HG03558 (cell line): ENCODE data around the gene SLC25A29.
"Not testable (repeated sequence)": the region's sequence is repeated elsewhere in the genome, so short reads cannot be mapped to it uniquely, and the experiment has no call there.

Source experiments
- ATAC-seq: cut with Tn5 transposase; IDR thresholded peaks from one replicate; pipeline ENCODE4 v1.9.1; 2021; ENCODE audit warnings: moderate number of reproducible peaks; ENCODE audit not compliant: unreplicated experiment; ENCODE audit errors: extremely low read depth

SLC25A29 gene

DNA sequence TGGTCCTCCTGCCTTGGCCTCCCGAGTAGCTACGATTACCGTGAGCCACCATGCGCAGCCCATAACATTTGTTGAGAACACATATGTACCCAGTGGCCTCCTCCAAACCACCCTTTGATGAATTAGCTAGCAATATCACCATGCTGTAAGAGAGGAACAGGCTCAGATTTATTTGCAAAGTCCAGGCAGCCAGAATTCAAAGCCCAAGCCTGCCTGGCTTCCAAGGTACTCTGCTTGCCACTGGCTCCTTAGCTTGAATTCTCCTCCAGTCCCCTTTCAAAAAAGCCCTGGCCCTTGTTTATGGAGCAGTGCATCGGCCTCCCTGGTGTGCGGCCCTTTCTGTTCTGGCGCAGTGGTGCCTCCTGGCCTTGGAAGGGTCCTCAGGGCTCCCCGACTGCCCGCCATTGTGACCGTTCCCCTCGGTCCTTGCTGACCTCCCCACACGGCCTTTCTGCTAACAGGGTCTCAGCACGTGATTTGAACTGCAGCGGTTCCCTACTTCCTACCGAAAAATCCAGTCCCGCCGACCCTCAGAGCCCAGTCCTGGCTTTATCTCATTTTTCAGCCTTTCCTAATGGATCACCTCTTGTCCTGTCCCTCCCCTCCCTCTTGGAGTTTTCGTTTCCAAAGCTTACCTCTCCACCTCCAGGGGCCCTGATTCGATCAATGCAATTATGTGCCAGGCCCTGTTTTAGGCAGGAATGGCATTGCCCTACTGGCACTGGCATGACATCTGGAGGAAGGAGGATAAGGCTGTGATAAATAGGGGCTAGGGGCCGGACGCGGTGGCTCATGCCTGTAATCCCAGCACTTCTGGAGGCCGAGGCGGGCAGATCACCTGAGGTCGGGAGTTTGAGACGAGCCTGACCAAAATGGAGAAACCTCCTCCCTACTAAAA, 22.0 kb downstream of the SLC25A29 start:
- no peak for ATAC-seq

GRCh38 chr14:100283436-100283835, 22.8 kb downstream of the SLC25A29 start:
- ATAC-seq = not testable (repeated sequence)

DNA sequence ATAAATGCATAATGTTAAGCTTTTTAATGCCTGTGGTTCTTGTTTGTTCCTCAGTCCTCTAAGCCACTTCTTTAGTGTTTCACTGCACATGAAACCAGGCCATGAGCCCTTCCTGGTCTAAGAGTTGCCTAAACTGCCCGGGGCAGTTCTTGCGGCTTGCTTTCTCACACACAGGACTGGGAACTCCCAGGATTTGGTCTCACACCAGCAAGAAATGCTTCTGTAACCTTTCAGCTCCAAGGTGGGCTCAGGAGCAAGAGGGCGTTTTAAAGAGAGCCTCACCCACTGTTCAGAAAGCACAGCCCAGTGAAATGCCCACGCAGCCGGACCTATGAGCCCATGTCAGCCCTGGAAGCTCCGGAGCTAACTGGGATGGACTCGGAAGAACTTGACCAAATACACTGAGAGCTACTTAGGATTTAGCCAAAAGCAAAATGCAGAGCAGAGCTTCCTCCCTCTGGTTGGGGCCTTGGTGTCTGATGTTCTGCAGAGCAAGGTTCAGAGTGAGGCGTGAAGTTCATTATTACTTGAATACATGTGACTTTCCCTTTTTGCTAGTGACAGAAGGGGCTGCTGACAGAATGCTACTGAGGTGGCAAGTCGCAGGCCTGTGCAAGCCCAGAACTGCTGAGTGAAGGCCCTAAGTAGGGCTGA, 23.4 kb downstream of the SLC25A29 start:
- no peak for ATAC-seq

- ATAC-seq = no peak
These were observed 24.2 kb downstream of the SLC25A29 start for GRCh38 chr14:100282083-100282350.

DNA sequence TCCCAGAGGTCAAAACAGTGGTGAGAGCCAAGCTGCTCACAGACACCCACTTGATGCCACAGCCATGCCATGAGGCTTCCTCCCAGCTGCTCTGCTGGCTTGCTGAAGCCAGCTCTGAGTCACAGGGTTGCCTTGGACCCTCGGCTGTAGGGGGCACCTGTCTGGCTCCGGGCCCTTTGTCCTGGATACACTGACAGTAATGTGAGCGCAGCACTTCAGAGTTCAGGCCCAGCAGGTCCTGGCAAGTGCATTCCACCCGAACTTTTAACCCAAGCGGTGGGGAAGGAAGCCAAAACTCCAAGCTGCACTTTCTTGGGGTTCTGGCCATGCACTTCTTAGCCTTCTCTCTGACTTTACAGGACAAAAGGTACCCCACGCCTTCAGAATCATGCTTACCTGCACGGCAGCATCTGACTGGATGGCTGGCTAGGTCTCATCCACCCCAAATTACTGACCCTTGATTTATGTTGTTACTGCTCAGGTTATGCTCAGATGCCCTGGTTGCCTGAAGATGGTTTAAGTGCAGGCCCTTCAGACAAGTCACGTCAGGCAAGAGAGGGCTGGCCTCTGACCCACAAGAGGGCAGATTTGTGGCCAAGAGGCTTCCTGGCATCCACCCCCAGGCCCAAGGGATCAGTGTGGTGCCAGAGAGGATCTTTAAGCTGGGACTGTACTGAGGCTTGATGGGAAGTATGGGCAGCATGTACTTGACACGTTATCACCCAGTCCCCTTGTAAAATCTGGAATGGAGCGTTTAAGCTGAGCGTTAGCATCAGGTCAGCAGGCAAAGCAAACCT, 24.8 kb downstream of the SLC25A29 start:
- ATAC-seq = no peak

DNA sequence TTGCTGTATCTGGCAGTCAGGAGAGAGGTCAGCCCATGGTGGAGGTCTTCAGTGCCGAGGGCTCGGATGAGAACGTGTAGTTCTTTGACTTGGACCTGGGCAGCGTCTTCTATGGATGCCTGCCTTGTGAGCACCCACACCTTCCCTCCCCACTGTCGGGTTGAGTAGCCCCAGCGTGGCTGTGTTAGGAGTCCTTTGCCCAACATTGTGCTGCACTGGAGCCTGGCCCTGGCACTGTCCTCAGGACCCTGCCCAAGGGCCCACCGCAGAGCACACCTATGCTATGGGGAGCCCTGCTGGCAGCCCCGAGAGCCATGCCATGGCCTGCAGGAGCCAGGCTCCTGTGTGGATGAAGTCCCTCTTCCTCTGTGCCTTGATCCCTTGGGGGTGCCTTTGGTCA, 26.7 kb downstream of the SLC25A29 start:
- ATAC-seq = no peak

DNA sequence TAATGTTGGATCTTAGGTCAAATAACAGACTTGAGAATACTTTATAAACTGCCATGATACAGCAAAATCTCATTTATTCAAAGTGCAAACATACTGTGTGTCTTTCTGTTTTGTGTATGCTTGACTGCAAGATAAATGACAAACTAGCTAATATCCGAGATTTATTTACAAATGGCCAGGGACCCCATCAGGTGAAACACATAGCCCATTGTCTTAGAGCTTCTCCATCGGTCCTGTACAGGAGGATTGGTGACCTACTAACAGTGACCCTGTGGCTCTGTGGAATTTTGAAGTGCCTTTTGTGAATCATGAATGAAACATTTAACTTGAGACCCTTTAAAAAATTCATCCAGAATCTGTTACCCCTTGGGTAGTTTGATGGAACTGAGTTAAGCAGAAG, 27.1 kb downstream of the SLC25A29 start:
- no peak for ATAC-seq

- ATAC-seq = no peak
These were observed 27.5 kb downstream of the SLC25A29 start for GRCh38 chr14:100278702-100279101.

DNA sequence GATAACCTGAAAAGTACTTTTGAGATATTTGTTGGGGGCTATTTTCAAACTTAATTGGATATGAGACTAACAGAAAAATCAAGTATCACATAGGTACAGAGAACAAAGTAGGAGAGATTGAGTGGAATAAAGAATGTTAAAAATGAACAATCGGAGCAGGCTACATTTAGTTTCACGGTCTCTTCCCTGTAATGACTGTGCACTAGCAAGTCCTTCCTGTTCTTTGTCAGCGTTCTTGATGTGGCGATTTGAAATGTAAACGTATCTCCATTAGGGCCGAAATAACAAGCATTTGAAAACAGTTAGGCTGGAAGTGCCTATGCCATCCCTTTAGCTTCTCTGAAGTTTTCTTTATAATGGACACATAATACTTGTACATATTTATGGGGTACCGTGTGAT, 31.0 kb downstream of the SLC25A29 start:
- ATAC-seq = no peak

GRCh38 chr14:100274250-100274649, 32.0 kb downstream of the SLC25A29 start:
- no peak for ATAC-seq

DNA sequence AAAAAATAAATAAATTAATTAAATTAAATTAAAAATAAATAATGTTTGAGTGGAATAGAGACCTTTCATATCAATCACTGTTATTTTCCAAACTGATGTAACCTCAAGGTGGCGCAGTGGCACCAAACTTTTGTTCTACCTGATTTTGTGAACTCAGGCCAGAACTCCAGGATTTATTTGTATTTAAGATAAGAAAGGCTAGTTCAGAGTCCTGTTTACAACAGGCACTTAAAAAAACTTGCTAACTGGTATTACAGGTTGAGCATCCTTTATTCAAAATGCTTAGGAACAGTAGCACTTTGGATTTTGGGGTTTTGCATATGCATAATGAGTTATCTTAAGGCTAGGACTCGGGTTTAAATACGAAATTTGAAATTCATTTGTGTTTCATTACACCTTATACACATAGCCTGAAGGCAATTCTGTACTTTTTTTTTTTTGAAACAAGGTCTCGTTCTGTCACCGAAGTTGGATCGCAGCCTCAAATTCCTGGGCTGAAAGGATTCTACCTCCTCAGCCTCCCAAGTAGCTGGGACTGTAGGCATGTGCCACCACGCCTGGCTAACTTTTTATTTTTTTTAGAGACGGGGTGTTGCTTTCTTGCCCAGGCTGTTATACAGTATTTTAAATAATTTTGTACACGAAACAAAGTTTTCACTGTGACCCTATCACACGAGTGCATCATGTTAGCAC, 34.9 kb downstream of the SLC25A29 start:
- ATAC-seq = no peak

DNA sequence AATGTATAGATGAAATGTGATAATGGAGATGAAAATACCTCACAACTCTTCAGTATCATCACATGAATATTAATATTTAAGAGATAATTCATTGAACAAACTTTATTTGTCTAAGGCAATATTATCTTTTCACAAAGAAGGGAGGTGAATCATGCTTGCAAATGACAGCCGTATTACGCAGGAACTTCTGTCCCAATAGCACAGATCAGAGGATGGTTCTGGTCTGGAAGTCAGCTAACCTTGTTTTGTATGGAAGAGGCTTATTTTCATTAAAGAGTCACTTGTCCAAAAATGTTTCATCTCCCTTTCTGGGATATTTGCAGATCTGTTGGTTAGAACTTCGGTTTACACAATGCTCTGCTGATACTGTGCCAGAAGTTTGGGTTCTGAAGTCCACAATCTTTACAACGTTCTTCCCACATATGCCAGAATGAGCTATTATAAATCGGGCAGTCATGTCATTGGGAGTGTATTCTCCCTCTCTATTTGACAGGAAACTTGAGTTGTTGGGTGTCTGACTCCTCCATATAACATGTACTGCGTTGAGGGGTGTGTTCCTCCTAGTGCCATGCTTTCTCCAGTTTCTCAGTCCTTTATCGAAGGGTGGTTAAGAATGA, 37.5 kb downstream of the SLC25A29 start:
- no peak for ATAC-seq

GRCh38 chr14:100267990-100268389, 38.3 kb downstream of the SLC25A29 start:
- no peak for ATAC-seq

DNA sequence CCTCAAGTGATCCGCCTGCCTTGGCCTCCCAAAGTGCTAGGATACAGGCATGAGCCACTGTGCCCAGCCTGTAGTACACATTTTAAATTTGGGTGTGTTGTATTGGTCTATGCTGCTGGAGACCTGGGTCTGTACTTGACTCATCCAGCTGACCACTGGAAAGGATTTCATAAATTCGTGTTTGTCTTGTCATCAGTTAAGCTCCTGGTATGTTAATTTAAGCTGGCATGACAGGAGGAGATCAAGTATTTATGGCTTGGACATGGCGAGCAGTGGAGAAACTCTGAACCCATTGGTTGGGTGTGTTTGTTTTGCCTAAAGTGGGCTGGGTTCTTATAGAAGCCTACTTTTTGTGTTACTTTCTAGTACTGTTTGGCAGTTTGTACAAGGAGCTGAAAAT, 43.1 kb downstream of the SLC25A29 start:
- no peak for ATAC-seq

DNA sequence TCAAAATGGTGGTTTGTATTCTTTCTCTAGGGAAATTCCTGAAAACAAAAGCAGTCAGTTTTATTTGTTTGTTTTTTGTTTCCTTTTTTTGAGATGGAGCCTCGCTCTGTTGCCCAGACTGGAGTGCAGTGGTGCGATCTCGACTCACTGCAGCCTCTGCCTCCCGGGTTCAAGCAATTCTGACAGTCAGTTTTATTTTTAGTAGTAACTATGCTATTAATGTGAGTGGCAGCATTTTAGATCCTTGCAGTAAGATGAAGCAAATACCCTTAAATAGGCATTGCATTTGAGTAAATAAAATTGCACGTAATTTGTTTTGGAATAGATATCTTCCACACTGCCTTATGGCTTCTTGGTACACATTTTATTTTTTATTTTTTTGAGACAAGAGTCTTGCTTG, 43.7 kb downstream of the SLC25A29 start:
- no peak for ATAC-seq

DNA sequence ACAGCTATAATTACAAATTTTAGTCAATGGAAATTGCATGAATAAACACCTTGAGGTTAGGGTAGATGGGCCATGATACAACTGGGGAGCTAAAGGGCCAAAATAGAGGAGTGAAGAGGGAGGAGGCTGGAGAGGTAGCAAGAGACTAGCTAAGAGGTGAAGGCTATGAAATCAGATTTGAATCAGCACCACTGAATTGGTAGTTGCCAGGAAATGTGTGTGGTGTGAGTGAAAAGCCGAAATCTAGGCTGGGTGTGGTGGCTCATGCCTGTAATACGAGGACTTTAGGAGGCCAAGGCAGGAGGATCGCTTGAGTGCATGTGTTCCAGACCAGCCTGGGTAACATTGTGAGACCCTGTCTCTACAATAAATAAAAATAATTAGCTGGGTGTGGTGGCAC, 44.6 kb downstream of the SLC25A29 start:
- ATAC-seq = no peak

GRCh38 chr14:100256339-100256895, 49.8 kb downstream of the SLC25A29 start:
- no peak for ATAC-seq

- no peak for ATAC-seq
These were observed 53.6 kb downstream of the SLC25A29 start for GRCh38 chr14:100252684-100253083.

DNA sequence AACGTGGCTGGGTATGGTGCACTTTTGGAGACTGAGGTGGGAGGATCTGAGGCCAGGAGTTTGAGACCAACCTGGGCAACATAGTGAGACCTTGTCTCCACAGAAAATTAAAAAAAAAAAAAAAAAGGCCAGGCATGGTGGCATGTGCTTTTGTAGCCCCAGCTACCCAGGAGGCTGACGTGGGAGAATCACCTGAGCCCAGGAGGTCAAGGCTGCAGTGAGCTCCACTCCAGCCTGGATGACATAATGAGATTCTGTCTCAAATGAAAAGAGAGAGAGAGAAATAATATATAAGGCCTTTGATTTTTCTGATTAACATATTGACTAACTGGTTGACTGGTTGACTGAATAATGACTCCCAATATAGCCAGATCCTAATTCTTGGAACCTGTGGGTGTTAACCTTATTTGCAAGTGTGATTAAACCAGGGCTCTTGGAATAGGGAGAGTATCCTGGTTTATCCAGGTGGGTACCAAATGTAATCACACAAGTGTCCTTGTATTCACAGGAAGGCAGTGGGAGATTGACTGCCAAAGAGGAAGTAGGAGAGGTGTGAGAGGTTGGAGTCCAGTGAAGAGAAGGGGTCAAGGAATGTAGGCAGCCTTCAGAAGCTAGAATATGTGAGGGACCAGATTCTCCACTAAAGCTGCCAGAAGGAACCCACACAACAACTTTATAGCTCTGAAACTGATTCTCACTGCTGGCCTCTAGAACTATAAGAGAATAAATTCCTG, 55.3 kb downstream of the SLC25A29 start:
- no peak for ATAC-seq
